Measurements from ENCODE around the gene SOWAHC. TPM values are rescaled to one million over a fixed set of nuclear protein-coding genes. Genes with fewer than 3 reads are reported as not detected.
A peak's percentile ranks its signal among the peaks of the same experiment; 100 is the strongest.

SOWAHC gene
- total and polyA plus RNA-seq, 2 of the 13 experiments (the other 11 are each of a cell fraction or from before 2014, with no cell fraction given), result 21.2 to 22.5 TPM

DNA sequence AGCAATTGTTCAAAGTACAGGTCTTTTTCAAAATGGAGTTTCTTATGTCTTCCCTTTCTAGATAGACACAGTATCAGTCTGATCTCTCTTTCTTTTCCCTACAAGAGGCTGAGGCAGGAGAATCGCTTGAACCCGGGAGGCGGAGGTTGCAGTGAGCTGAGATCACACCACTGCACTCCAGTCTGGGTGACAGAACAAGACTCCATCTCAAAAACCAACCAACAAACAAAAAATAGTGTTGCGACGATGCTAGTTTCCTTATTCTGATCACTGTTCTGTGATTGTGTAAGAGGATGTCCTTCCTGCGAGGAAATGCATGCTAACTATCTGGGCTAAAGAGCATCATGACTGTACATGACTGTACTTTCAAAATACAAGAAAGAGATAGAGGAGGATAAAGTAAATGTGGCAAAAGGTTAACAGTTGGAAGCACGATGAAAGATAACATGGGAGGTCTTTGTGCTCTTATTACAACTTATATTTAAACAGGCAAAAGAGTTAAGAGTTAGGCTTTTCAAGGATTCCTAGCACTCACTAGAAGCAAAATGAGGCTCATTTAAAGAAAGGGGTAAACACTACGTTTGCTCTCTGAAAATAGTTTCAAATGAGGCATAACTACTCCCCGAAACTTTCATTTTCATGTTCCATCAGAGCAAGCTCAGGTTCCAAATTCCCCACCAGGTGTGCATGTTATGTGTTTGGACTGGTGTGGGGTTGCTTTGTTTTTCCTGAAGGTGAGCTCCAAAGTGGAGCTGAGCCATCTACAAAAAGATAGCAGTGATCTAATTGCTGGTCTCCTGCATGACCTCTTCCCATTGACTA is 23.8 kb downstream of the SOWAHC start (continued):
- TF ChIP-seq GATA4 (IDR thresholded peaks at IDR 0.05; ENCODE audit: borderline replicate concordance, low read depth), result peak; percentile 20; the same call in 1 of the 2 replicates
- TF ChIP-seq THAP11 (CRISPR knock-in tag; IDR thresholded peaks at IDR 0.05), result 0 out of 2 replicates have a peak, but pooled peaks have one; percentile 30
- TF ChIP-seq, protein P1, sequence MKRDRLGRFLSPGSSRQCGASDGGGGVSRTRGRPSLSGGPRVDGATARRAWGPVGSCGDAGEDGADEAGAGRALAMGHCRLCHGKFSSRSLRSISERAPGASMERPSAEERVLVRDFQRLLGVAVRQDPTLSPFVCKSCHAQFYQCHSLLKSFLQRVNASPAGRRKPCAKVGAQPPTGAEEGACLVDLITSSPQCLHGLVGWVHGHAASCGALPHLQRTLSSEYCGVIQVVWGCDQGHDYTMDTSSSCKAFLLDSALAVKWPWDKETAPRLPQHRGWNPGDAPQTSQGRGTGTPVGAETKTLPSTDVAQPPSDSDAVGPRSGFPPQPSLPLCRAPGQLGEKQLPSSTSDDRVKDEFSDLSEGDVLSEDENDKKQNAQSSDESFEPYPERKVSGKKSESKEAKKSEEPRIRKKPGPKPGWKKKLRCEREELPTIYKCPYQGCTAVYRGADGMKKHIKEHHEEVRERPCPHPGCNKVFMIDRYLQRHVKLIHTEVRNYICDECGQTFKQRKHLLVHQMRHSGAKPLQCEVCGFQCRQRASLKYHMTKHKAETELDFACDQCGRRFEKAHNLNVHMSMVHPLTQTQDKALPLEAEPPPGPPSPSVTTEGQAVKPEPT (CRISPR knock-in tag; IDR thresholded peaks at IDR 0.05; ENCODE audit: low read depth), result no peak
- no peak for TF ChIP-seq TCF12 (IDR thresholded peaks at IDR 0.05)
- no peak for TF ChIP-seq TCF12 (CRISPR knock-in tag; IDR thresholded peaks at IDR 0.05)
- peak; percentile 46; the same call in 1 of the 2 replicates for TF ChIP-seq KAT8 (CRISPR knock-in tag; IDR thresholded peaks at IDR 0.05)
- no peak for TF ChIP-seq NBN (conservative IDR thresholded peaks at IDR 0.05)
- TF ChIP-seq ZNF205 (CRISPR knock-in tag; IDR thresholded peaks at IDR 0.05), result 0 out of 2 replicates have a peak, but pooled peaks have one; percentile 3
- TF ChIP-seq ZNF382 (CRISPR knock-in tag; IDR thresholded peaks at IDR 0.05; ENCODE audit: borderline replicate concordance), result no peak
- TF ChIP-seq HMG20A (CRISPR knock-in tag; IDR thresholded peaks at IDR 0.05; ENCODE audit: borderline replicate concordance), result peak; percentile 68; the same call in 1 of the 2 replicates
- TF ChIP-seq PPARG (CRISPR knock-in tag; conservative IDR thresholded peaks at IDR 0.05), result peak; percentile 99
- TF ChIP-seq RAD21 (CRISPR knock-in tag; IDR thresholded peaks at IDR 0.05), result no peak
- TF ChIP-seq, protein P2, sequence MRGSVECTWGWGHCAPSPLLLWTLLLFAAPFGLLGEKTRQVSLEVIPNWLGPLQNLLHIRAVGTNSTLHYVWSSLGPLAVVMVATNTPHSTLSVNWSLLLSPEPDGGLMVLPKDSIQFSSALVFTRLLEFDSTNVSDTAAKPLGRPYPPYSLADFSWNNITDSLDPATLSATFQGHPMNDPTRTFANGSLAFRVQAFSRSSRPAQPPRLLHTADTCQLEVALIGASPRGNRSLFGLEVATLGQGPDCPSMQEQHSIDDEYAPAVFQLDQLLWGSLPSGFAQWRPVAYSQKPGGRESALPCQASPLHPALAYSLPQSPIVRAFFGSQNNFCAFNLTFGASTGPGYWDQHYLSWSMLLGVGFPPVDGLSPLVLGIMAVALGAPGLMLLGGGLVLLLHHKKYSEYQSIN (CRISPR knock-in tag; IDR thresholded peaks at IDR 0.05; ENCODE audit: borderline replicate concordance), result no peak
- 0 out of 2 replicates have a peak, but pooled peaks have one; percentile 12 for TF ChIP-seq HOXA5 (CRISPR knock-in tag; IDR thresholded peaks at IDR 0.05)
- TF ChIP-seq, protein P3, sequence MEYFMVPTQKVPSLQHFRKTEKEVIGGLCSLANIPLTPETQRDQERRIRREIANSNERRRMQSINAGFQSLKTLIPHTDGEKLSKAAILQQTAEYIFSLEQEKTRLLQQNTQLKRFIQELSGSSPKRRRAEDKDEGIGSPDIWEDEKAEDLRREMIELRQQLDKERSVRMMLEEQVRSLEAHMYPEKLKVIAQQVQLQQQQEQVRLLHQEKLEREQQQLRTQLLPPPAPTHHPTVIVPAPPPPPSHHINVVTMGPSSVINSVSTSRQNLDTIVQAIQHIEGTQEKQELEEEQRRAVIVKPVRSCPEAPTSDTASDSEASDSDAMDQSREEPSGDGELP (IDR thresholded peaks at IDR 0.05; ENCODE audit: borderline replicate concordance, low read depth), result no peak
- TF ChIP-seq ZC3H4 (CRISPR knock-in tag; IDR thresholded peaks at IDR 0.05; ENCODE audit: borderline replicate concordance), result no peak
- TF ChIP-seq MEF2D (CRISPR knock-in tag; IDR thresholded peaks at IDR 0.05), result peak; percentile 36; the same call in 1 of the 2 replicates
- TF ChIP-seq, protein P4, sequence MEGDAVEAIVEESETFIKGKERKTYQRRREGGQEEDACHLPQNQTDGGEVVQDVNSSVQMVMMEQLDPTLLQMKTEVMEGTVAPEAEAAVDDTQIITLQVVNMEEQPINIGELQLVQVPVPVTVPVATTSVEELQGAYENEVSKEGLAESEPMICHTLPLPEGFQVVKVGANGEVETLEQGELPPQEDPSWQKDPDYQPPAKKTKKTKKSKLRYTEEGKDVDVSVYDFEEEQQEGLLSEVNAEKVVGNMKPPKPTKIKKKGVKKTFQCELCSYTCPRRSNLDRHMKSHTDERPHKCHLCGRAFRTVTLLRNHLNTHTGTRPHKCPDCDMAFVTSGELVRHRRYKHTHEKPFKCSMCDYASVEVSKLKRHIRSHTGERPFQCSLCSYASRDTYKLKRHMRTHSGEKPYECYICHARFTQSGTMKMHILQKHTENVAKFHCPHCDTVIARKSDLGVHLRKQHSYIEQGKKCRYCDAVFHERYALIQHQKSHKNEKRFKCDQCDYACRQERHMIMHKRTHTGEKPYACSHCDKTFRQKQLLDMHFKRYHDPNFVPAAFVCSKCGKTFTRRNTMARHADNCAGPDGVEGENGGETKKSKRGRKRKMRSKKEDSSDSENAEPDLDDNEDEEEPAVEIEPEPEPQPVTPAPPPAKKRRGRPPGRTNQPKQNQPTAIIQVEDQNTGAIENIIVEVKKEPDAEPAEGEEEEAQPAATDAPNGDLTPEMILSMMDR (CRISPR knock-in tag; IDR thresholded peaks at IDR 0.05), result 0 out of 2 replicates have a peak, but pooled peaks have one; percentile 2
- TF ChIP-seq, protein P5, sequence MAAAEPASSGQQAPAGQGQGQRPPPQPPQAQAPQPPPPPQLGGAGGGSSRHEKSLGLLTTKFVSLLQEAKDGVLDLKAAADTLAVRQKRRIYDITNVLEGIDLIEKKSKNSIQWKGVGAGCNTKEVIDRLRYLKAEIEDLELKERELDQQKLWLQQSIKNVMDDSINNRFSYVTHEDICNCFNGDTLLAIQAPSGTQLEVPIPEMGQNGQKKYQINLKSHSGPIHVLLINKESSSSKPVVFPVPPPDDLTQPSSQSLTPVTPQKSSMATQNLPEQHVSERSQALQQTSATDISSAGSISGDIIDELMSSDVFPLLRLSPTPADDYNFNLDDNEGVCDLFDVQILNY (CRISPR knock-in tag; conservative IDR thresholded peaks at IDR 0.05), result no peak
- TF ChIP-seq HDAC2 (CRISPR knock-in tag; IDR thresholded peaks at IDR 0.05), result peak; percentile 87
